Eye (tissue), 1 donor: ENCODE data around the gene PTH1R.

Source experiments
- DNase-seq: peaks from one replicate; pipeline ENCODE4 v3.0.0-alpha.2; 2015

PTH1R gene

DNA sequence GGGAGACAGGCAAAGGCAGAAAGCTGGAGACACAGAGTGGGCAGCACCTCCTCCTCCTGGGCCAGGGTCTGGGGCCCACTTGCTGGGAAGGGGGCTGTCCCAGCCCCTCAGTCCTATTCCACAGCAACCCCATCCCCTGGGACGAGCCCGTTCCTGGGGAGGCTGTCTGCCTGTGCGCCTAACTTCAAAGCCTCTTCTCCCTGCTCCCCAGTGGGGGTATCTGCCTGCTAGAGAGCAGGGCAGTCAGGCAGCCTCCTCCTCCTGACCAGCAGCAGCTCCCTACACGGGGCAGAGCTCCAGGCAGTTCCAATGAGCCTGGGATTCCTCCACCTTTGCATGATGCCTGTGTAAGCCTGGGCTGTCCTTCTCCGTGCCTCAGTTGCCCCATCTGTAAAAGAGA lies 6.9 kb downstream of the PTH1R start:
- DNase-seq, result no peak

DNA sequence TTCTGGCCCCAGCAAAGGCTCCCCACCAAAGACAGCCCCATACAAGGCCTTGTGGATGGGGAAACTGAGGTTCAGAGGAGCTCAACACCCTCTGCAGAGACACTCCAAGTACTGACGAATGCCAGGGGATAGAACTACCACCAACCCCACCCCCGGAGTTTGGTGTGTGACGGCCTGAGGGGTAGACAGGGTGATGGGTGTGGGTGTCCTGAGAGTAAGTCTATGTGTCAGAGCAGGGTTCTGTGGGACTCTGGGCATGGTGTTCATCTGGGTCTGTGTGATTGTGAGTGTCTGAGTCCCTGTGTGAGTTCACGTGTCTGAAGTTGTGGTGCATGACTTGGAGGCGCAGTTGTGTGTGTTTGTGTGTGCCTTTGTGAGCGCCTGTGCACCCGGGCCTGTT lies 7.4 kb downstream of the PTH1R start:
- no peak for DNase-seq

DNA sequence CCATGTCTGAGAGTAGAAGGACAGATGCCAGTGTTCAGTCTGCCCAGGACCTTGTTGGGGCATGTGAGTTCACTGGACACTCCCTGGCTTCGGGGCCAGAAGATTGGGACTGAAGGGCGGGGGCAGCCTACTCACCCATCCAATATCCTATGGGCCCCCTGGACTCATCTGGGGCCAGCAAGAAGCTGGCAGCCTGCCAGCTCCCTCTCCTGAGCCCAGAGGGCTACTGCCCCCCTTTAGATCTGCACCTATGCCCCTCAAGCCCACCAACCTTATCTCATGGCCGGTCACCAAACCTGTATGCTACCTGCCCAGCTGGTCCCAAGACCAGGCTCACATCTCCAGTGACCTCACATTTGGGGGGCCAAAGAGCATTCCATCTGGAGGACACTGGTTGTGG lies 8.1 kb downstream of the PTH1R start:
- DNase-seq, result no peak

DNA sequence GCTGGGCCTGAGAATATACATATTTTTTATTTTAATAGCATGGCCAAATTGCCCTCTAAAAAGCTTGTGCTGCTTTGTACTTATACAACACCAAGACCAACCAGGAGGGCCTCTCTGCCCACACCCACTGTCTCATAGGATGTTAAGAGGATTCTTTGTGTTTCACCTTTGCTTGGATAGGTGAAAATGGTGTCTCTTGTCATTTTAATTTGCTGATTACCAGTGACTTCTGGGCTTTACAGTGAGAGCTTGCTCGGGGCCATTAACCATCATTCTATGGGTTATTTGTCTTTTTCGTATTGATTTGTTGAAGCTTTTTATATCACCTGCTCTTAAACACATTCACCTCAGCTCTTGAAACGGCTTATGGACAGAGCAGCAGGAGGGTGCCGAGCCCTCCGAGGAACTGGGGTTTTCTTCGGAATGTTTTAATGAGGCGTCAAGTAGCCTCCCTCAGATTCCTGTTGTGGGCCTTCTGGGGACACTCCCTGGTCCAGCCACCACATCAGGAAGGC lies 10.5 kb downstream of the PTH1R start:
- no peak for DNase-seq

DNA sequence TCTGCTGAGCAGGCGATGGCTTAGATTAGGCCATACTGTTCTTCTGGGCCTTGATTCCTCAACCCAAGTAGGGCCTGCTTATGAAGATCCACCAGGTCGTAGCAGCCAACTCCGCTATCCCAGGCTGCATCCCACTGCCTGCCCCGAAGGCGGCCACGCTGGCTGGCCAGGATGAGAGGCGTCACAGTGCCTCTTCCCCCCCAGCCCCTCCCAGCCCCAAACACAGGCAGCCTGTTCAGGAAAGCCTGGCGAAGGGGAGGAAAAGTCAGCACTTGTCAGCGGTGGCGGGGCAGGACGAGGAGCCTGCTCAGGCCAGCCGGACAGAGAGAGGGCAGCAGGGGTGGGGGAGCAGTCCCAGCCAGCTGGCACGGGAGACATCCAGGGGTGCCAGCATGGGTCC lies 11.2 kb downstream of the PTH1R start:
- no peak for DNase-seq

DNA sequence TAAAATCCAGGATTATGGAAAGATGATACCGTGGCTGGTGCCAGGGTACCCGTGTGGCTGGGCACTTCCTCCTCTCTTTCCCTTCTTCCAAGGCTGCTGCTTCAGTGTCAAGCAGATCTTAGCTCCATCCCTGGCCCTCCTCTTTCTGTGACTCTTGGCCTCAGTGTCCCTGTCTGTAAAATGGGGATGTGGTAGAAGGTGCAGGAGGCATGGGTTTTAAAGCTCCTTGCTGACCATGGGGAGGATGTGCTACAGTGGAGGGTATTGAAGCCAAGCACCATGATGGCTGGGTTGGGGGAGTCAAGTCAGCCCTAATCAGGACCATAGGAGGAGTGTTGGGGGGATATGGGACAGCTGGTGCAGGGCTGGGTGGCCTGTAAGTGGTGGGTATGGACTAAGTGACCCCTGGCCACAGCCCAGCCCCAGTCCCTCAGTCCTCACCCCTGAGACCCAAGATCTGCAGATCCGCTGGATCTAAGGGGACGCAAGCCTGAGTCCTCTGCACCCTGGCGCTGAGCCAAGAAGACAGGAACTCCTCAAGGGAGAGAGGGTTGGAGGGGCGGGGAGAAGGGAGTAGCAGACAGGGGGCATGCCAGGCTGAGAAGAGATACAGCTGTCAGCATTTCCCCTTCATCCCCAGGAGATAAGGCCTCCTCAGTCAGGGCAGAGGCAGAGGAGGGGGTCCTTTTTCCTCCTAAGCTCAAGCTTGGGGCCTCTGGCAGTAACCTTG lies 12.0 kb downstream of the PTH1R start:
- peak; percentile 47 for DNase-seq

DNA sequence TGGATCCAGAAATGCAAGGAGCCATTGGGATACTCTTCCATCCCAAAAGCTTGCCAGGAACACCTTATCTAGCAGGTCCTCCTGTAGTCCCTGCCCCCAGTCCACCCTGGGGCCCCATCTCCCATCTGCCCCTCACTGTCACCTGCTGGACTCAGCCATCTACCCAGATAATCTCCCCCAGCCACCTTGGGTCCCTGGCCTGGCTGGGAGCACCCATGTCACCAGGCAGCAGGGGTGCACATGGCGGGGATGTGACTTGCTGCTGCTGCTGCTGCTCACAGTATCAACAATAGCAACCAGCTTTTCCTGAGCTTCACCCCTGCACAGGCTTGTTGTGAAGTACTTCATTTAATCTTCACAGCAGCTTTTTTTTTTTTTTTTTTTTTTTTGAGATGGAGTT lies 12.6 kb downstream of the PTH1R start:
- no peak for DNase-seq

DNA sequence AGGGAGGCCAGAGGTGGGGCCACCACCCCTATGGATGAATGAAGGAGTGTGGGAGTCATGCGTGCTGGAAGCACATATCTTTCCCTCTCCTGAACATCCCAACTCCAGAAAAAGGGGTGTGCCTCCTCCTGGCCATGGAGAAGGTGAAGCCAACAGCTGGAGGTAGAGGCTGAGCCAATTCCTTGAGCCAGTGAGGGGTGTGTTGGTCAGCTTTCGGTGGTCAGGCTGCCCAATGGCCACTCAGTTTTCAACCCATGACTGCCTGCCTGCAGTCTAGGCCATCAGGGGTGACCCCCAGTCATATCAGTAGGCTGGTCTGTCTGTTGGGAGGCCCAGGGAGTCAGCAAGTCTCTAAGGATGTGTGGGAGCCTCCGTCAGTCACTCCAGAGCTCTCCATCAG lies 13.6 kb downstream of the PTH1R start:
- no peak for DNase-seq

DNA sequence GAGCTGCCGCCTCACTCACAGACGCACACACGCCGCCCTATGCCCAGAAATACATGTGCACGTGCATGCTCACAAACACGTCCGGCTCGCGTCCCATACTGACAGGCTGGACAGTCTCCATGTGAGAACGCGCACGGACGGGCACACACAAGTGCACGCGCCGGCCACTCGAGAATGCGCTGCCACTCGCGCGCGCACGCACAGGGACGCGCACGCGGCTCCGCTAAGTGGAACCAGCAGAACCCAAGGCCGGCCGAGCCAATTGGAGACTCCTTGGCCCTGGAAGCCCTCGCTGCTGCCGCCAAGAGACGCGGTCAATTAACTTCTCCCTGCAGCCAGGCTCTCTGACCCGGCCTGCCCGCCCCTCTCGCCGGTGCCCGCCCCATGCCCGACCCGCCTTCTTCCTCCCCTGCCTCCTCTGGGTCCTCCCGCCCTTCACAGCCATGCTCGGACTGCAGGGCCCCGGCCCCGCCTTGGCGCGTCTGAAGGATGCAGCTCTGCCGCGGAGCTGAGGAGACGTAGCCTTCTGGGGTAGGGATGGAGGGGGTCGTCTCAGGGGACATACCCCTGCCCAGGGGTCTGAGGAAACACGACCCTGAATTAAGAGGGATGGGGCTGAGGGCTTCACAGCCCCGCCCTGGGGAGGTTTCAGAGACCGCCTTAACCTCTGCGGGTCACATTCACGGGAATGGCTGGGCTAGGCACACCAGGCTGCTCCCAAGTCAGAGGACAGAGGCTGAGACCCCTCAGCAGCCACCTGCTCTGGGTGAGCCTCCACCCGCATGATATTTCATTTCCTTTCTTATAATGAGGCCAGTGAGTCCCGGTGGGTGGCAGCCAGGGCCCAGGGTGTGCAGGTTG lies 15.0 kb downstream of the PTH1R start:
- peak; percentile 89 for DNase-seq

DNA sequence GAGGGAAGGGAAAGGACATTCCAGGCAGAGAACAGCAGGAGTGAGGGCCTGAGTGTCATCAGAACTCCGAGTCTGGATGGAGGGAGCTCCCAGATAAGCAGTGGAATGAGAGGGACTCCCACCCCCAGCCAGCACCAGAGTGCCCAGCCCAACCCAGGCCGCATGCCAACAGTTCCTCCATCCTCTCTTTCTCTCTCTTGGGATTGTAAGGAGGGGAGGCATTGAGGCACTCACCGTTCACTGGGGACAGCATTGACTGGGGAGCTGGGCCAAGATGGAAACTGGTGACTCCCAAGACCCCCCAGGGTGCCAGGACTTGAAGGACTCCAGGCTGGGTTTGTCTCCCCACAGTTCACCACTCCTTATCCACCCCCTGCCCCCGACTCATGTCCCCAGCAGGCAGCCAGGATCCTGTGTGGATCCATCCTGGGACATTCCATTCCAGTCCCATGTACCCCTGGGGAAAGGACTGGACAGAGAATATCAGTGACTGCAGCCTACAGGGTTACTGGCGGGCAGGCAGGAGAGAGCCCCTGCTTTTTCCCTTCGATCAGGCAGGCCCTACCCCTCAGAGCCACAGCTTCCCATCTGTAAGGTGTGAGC lies 15.7 kb downstream of the PTH1R start:
- DNase-seq, result no peak

DNA sequence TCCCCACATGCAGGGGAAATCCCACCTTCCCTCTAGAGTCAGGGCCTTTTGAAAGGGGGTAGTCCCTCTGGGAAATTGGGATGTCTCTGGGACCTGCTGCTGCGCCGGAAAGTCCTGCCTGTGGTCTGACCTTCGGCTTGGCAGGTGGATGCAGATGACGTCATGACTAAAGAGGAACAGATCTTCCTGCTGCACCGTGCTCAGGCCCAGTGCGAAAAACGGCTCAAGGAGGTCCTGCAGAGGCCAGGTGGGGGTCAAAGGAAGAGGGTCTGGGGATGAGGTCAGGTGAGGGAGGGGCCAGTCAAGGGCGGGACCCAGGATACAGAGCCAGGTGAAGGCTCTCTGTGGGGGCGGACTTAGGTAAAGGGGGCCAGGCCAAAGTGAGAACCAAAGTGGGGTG lies 16.2 kb downstream of the PTH1R start:
- no peak for DNase-seq

DNA sequence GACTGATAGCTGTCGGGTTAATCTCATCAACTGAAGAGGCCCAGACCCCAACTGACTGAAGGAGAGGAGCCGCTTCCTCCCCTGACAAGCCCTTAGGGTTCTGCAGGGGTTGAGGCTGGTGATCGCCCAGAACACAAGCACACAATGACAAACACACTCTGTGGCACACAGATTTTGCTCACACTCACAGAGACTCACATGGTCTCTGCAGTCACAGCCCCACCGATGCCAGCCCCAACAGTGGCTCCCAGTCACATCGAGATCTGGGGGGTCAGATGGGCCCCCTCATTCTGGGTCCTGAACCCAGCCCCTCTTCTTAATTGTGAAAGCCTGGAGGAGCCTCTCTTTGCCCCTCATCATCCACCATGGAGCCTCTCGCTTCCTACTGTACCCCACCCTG lies 16.7 kb downstream of the PTH1R start:
- DNase-seq, result no peak

DNA sequence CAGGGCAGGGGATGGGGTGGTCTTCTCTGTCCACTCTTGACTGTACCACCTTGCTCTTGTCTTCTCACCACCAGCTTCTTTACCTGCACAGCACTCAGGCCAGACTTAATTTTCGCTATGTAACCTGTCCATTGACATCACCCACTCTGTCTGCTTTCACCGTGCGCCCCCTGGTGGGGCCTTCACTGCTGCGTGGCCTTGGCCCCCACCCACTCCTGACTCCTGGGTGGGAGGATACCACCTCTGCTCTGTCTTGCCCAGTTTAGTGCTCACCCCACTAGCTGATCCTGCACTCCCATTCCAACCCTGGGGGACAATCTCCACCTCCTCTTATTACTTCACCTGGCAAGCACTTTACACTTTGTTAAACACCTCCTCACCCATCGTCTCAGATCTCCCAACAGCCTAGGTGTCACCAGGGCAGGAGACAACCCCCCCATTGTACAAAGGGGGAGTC lies 17.7 kb downstream of the PTH1R start:
- DNase-seq, result peak; percentile 72

DNA sequence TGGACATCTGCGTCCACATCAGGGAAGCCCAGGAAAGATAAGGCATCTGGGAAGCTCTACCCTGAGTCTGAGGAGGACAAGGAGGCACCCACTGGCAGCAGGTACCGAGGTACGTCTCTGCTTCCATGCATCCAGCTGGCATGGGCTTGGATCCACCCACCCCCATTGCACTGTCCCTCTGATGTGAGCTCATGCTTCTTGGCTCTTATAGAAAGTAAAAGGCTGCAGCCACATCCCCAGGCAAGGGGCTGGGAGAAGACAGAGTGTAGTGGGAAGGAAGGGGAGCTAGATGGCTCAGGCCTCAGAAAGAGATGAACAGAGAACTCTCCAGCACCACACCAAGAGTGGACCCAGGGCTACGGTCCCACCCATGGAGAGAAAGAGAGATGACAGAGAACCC lies 18.2 kb downstream of the PTH1R start:
- DNase-seq, result no peak

DNA sequence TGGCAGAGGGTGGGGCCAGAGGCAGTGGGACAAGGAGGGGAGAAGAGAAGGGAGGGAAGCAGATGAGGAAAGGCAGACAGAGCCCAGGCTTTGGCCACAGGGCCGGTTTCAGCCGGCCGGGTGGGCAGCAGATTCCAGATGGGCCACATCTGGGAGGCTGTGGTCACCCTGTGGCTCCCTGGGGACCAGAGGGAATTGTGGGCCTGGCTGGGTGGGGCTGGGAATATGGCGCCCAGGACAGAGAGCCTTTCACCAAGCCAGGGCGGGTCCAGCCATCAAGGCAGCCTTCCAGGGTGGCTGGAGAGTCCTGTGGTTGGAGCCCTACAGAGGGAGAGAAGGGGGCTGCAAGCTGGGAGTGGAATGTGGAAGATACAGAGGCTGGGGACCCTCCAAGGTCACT lies 18.9 kb downstream of the PTH1R start:
- DNase-seq, result no peak

DNA sequence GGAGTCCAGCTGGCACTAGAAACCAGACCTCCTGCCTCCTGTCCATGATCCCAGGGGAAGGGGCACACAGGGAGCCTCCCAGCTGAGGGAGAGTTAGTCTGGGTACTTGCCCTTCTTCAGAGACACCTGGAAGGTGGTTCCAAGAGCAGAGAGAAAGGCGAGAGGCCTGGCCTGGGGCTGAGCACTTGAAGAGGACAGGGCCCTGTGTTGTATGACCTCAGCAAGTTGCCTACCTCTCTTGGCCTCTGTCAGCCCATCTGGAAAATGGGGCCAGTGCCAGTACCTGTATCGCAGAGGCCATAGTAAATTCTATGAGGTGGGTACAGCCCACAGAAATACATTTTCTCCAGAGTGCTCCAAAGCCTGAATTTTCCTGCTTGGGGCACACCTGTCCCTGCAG lies 19.5 kb downstream of the PTH1R start:
- no peak for DNase-seq

DNA sequence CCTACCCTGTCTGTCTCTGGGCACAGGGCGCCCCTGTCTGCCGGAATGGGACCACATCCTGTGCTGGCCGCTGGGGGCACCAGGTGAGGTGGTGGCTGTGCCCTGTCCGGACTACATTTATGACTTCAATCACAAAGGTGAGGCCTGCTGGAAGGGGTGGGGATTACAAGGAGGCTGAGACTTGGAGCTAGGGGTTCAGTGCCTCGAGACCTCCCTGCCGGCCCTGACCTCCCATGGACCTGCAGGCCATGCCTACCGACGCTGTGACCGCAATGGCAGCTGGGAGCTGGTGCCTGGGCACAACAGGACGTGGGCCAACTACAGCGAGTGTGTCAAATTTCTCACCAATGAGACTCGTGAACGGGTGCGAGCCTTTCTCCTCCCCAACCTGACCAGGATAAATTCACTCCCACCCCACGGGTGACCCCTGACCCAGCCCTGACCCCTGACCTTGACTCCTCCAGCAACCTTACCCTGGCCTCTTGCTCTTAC lies 20.4 kb downstream of the PTH1R start:
- DNase-seq, result no peak

DNA sequence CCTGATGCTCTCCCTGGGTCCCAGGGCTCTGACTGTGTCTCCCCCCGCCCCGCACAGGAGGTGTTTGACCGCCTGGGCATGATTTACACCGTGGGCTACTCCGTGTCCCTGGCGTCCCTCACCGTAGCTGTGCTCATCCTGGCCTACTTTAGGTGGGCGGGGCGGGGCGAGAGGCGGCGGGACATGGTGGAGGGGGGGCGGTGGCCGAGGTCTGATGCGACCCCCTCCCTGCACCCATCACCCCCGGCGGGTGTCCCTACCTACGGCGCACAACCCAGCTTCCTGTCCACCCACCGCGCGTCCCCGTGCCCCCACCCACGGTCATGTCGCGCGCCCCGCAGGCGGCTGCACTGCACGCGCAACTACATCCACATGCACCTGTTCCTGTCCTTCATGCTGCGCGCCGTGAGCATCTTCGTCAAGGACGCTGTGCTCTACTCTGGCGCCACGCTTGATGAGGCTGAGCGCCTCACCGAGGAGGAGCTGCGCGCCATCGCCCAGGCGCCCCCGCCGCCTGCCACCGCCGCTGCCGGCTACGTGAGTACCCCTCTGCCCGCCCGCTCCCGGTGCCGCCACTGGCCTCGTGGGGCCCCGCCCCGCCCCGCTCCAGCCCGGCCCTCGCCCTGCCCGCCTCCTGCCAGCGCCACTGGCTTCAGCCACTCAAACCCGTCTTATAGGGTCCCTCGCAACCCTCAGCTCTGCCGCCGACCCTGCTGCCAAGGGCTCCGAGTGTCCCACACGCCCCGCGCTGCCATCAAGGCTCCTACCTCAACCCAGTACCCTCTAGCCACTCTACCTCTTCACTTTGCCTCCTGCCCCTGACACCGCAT lies 21.0 kb downstream of the PTH1R start:
- DNase-seq, result peak; percentile 70

DNA sequence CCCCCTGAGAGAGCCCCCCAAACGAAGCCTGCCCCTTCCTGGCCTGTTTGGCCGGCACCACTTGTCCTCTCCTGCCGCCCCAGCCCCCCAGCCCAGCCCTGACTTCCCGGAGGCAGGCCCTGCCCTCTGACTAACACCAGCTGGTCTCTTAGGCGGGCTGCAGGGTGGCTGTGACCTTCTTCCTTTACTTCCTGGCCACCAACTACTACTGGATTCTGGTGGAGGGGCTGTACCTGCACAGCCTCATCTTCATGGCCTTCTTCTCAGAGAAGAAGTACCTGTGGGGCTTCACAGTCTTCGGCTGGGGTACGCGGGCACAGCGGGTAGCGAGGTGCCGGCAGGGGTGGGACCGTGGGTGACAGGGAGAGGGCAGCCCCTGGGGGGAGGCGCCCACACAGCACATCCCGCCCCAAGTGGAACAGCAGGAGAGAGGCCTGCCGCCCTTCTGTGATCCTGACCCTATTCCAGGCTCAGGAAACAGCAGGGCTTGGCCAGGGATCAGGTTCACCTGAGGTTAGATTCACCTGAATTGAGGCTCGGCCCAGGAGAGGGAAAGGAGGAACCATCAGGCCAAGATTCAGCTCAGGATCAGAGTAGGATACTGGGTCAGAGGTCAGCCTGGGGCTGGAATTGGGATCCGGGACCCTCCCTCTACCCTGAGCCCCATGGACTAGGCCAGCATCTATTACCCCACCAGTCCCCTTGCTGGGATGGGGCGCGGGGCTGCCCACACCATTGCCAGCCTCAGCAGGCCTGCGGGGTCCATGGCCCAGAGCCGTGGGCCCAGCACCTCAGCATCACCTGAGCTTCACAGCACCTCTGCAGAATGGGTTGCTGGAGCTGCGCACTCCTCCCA lies 21.9 kb downstream of the PTH1R start:
- no peak for DNase-seq

DNA sequence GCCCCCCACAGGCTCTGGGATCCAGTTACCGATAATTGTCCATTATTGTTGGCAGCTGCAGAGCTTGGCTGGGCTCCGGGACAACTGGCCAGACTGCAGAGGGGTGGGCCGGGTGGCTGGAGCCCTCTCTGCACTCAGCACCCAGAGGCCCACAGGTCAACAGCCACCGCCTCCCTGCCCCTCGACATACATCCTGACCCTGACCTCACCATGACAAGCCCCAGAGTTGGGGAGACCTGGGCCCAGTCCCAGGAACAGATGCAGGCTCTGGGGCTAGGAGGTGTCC lies 22.4 kb downstream of the PTH1R start:
- DNase-seq, result peak; percentile 45

DNA sequence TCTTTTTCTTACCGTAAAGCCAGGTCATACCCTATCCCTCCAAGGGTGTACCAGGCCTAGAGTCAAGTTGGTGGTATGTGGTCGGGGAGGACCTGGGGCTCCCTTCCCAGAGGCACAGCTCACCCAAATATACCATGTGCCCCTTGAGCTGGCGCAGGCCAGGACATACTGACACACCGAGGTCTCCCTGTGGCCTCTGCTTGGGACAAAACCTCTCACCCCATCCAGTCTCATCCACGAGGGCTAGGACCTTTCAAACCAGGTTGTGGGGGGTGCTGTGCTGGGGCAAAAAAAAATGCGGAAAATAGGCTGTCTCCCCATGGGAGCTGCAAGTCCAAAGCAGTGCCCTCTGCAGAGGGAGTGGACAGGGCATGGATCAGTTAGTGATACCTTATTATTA lies 22.8 kb downstream of the PTH1R start:
- no peak for DNase-seq

DNA sequence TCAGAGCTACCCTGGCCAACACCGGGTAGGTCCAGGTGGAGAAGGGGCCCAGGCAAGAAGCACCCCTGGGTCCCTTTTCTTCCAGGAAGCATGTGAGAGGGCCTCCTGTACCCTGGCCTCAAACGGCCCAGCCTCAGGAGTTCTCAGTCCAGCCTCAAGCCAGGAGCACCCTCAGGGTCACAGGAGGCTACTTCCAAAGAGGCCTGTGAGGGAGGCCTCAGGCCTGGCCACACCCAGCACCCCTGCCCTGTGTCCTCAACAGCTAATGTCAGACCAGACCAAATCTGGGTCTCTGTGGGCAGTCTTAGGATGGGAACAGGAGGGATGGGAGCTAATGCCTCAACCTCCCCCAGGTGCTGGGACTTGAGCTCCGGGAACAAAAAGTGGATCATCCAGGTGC lies 23.5 kb downstream of the PTH1R start:
- no peak for DNase-seq
